Measurements from ENCODE around the gene CPSF3.

CPSF3 gene

DNA sequence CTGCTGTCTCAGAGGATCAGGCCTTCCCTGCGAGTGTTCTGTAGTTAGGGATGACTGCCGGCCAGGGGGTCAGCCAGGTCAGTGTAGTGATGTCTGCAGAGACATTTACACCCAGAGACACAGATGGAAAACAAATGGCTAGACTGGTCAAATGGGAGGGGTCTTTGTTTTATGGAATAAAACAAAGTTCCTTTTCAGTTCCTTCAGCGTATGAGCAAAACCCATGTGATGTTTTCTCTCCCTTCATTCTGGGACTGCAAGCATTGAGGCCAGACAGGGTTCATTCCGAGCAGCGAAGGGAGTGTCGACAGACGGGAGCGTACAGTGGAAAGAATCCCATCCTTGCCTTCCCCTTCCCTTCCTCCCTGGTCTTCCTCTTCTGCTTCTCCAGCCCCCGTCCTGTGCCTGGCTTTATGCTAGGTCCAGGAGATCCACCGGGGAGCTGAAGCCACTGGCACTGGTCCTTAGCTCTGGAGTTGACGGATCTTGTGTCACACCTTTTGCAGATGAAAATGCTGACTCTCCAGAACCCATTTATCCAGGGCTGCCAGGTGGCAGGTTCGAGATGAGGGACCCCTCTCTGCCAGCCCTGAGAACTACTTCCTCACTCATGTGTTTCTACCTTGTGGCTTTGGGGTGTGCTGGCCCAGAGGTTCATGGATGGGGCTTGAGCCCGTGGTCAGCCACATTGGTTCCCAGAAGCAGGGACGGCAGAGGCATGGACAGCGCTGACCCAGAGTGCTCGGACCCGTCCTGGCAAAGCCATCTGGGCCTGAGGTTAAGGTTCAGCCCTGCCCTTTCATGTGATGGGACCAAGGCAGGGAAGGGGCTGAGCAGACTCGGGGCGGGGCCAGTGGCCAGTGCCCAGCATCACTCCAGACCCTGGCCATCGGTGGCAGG is 24.3 kb upstream of the CPSF3 start:
- no peak overlapping the region for H3K4me3 ChIP-seq (ENCODE audit: low read depth, low read length)
- no peak for DNase-seq (ENCODE audit: low read depth)
- TF ChIP-seq, protein P1, sequence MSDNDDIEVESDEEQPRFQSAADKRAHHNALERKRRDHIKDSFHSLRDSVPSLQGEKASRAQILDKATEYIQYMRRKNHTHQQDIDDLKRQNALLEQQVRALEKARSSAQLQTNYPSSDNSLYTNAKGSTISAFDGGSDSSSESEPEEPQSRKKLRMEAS (IDR thresholded peaks at IDR 0.05; ENCODE audit: low read depth, low read length) = no peak
- TF ChIP-seq, protein P2, sequence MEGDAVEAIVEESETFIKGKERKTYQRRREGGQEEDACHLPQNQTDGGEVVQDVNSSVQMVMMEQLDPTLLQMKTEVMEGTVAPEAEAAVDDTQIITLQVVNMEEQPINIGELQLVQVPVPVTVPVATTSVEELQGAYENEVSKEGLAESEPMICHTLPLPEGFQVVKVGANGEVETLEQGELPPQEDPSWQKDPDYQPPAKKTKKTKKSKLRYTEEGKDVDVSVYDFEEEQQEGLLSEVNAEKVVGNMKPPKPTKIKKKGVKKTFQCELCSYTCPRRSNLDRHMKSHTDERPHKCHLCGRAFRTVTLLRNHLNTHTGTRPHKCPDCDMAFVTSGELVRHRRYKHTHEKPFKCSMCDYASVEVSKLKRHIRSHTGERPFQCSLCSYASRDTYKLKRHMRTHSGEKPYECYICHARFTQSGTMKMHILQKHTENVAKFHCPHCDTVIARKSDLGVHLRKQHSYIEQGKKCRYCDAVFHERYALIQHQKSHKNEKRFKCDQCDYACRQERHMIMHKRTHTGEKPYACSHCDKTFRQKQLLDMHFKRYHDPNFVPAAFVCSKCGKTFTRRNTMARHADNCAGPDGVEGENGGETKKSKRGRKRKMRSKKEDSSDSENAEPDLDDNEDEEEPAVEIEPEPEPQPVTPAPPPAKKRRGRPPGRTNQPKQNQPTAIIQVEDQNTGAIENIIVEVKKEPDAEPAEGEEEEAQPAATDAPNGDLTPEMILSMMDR (IDR thresholded peaks at IDR 0.05; ENCODE audit: low read depth, low read length) = no peak
- no peak for TF ChIP-seq POLR2A (IDR thresholded peaks at IDR 0.05; ENCODE audit: extremely low read depth, insufficient read length)
- TF ChIP-seq MYC (IDR thresholded peaks at IDR 0.05; ENCODE audit: low read depth, low read length) = no peak

DNA sequence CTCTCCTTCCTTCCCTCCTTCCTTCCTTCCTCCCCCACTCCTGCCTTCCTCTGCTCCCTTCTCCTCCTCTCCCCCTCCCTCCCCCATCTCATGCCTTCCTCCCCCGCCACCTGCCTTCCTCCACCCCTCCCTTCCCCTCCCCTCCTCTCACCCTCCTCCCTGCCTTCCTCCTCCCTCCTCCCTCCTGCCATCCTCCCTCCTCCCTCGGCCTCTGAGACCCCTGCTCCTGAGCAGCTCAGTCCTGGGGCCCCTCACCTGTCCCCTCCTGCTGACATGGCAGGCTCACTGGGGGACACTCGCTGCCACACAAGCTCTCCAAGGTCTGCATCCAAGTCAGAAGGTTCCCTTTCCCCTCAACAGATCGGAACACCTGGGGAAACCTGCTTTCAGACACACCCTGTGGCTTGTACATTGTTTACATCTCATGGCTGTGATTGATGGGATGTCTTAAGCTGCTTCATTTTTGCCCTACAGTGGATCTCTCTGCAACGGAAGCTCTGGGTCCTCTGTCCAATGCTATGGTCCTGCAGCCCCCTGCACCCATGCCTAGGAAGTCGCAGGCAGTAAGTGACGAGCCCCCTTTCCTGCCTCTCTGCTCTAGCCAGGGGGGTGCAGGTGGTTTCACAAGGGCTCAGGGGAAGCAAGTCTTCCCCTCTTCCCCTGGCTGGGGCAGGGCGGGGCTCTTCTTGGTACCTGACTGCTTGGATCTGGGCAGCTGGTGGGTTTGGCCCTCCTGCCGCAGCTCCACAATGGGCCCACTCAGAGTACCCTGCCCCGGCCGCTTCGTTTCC is 23.0 kb upstream of the CPSF3 start:
- no peak overlapping the region for H3K4me3 ChIP-seq (ENCODE audit: low read depth, low read length)
- no peak for DNase-seq (ENCODE audit: low read depth)
- TF ChIP-seq POLR2A (IDR thresholded peaks at IDR 0.05; ENCODE audit: extremely low read depth, insufficient read length) = no peak

DNA sequence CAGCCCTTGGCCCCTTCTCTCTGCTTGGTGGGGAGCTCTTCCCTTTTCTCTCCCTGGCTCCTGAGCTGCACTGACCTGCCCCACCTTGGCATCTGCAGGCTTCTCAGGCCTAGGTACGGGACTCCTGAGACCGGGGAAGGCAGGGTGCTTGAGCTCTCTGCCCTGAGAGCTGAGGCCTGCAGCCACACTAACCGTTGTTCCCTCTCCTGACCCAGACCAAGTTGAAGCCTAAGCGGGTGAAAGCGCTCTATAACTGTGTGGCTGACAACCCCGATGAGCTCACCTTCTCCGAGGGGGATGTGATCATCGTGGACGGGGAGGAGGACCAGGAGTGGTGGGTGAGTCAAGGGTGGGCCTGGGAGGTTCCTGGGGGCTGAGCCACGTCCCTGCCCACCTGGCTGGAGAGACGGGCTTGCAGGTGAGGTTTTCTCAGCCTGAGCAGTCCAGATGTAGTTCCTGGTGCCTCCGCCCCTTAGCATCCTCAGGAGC is 22.4 kb upstream of the CPSF3 start:
- DNase-seq (ENCODE audit: low read depth) = no peak
- H3K4me3 ChIP-seq (ENCODE audit: low read depth, low read length) = no peak overlapping the region
- TF ChIP-seq, protein P1 (IDR thresholded peaks at IDR 0.05; ENCODE audit: low read depth, low read length) = no peak

DNA sequence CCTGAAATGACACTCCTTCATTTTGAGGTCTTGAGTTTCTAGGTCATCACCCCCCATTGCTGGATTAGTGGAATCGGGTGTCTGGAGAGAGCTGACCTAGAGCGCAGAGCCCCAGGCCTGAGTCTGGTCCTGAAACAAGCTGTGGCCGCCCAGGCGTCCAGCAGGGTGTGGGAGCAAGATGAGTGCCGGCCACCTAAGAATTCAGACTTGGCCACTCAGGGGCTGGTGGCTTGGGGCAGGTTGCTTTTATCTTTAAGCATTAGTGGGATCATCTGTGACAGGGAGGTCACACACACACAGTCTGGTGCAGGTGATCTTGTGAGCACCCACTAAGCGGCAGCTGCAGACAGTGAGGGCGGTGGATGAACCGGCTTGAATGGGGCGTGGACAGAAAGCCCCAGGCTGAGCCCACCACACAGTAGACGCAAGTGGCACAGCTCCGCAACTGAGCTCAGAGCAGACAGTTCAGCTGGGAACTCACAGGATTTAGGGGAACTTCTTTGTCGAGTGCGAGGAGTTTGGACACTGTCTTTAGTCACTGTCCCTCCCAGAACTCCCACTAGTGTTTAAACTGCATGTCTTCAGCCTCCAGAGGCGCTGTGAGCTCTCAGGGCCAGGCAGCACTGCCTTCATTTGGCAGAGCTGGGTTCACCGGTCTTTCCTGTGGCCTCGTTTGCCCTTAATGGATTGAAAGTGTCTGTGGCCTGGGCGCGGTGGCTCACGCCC is 21.6 kb upstream of the CPSF3 start:
- DNase-seq (ENCODE audit: low read depth) = no peak
- no peak overlapping the region for H3K4me3 ChIP-seq (ENCODE audit: low read depth, low read length)
- TF ChIP-seq, protein P1 (IDR thresholded peaks at IDR 0.05; ENCODE audit: low read depth, low read length) = no peak
- TF ChIP-seq POLR2A (IDR thresholded peaks at IDR 0.05; ENCODE audit: extremely low read depth, insufficient read length) (no peak), MYC (IDR thresholded peaks at IDR 0.05; ENCODE audit: low read depth, low read length) (no peak)
- TF ChIP-seq, protein P2 (IDR thresholded peaks at IDR 0.05; ENCODE audit: low read depth, low read length) = no peak

DNA sequence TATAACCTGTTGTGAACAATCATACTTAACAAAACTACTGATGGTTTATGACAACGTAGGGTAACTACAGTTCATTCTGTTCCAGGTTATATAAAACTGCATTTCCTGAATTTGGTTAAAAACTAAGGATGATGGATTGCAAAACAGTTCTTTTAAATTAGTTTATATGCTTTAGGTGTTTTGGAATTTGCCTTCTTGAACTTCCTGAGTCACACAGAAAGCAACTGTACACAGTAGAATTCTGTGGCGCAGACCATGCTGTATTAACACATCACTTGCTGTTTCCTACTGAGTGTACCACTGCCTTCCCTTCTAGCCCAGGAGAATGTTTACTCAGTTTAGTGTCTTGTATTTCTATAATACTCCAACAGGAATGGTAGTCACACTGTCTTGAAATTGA is 19.5 kb upstream of the CPSF3 start:
- H3K4me3 ChIP-seq (ENCODE audit: low read depth, low read length) = no peak overlapping the region
- TF ChIP-seq MYC (IDR thresholded peaks at IDR 0.05; ENCODE audit: low read depth, low read length) = no peak
- TF ChIP-seq, protein P2 (IDR thresholded peaks at IDR 0.05; ENCODE audit: low read depth, low read length) = no peak
- no peak for TF ChIP-seq POLR2A (IDR thresholded peaks at IDR 0.05; ENCODE audit: extremely low read depth, insufficient read length)
- TF ChIP-seq, protein P1 (IDR thresholded peaks at IDR 0.05; ENCODE audit: low read depth, low read length) = no peak
- no peak for DNase-seq (ENCODE audit: low read depth)

DNA sequence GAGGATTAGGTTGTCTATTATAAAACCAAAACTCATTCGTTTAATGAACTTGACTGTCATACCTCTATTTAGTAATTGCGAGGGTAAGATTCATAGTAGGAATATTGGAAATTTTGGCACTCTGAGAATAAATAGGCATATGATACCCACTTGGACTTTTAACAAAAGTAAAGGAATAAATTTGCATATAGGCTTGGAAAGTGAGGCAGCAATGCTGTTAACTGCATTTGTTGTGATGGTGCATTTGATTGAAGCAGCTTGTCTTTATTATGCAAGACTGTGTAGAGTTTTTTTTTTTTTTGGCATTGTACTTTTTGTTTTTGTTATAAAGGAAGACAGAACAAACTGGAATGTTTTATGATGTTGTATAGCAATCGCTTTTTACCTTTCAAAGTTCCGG is 19.0 kb upstream of the CPSF3 start:
- no peak for DNase-seq (ENCODE audit: low read depth)
- H3K4me3 ChIP-seq (ENCODE audit: low read depth, low read length) = no peak overlapping the region
- no peak for TF ChIP-seq MYC (IDR thresholded peaks at IDR 0.05; ENCODE audit: low read depth, low read length)
- TF ChIP-seq, protein P1 (IDR thresholded peaks at IDR 0.05; ENCODE audit: low read depth, low read length) = no peak

Measured in NB4 (cell line).